ENCODE data around the gene CRADD. TPM values are rescaled to one million over a fixed set of nuclear protein-coding genes. Genes with fewer than 3 reads are reported as not detected.

Gene CRADD
- total RNA-seq, 1 donor from 2014 or later = 41.2 TPM

- Mint-ChIP-seq H3K27ac (no peak overlapping the region), H3K27me3 (ENCODE audit: insufficient read depth, low read depth) (no peaks in the 10 kb centered on the region), H3K4me1 (peaks cover 6% of the 10 kb centered on the region), H3K9me3 (peaks cover 5% of the 10 kb centered on the region), H3K36me3 (no peaks in the 10 kb centered on the region), H3K4me3 (no peak overlapping the region)
- Histone ChIP-seq H4K20me1 (ENCODE audit: low read depth) (no peaks in the 10 kb centered on the region), H2AFZ (replicated peaks) (no peak overlapping the region), H3K27me3 (no peaks in the 10 kb centered on the region), H3K4me3 (no peak overlapping the region), H3K27ac (no peak overlapping the region), H3K4me1 (no peaks in the 10 kb centered on the region), H3K9me3 (ENCODE audit: low read depth) (no peaks in the 10 kb centered on the region), H3K9ac (no peak overlapping the region), H3F3A (ENCODE audit: low read depth) (no peaks in the 10 kb centered on the region), H3K36me3 (no peaks in the 10 kb centered on the region), H3K79me2 (ENCODE audit: low read depth) (no peaks in the 10 kb centered on the region), H3K4me2 (no peak overlapping the region)
- DNase-seq (ENCODE audit: low spot score) = no peak
- TF ChIP-seq CTCF (IDR thresholded peaks at IDR 0.05) (no peak), EZH2phosphoT487 (IDR thresholded peaks at IDR 0.05) (no peak), EZH2 (IDR thresholded peaks at IDR 0.05) (no peak)
These were observed 6.1 kb upstream of the CRADD start for GRCh38 chr12:93671044-93671443.

- Mint-ChIP-seq H3K4me1 (peaks cover 11% of the 10 kb centered on the region), H3K4me3 (no peak overlapping the region), H3K27ac (no peak overlapping the region), H3K9me3 (peaks cover 5% of the 10 kb centered on the region), H3K27me3 (ENCODE audit: insufficient read depth, low read depth) (peaks cover 2% of the 10 kb centered on the region), H3K36me3 (no peaks in the 10 kb centered on the region)
- DNase-seq (ENCODE audit: low spot score) = no peak
- Histone ChIP-seq H2AFZ (replicated peaks) (no peak overlapping the region), H3K9ac (no peak overlapping the region), H4K20me1 (ENCODE audit: low read depth) (no peaks in the 10 kb centered on the region), H3K79me2 (ENCODE audit: low read depth) (no peaks in the 10 kb centered on the region), H3K4me3 (no peak overlapping the region), H3K27ac (no peak overlapping the region), H3F3A (ENCODE audit: low read depth) (peaks cover 9% of the 10 kb centered on the region), H3K27me3 (no peaks in the 10 kb centered on the region), H3K36me3 (no peaks in the 10 kb centered on the region), H3K9me3 (ENCODE audit: low read depth) (no peaks in the 10 kb centered on the region), H3K4me2 (no peak overlapping the region), H3K4me1 (peaks cover 3% of the 10 kb centered on the region)
- no peak for TF ChIP-seq EZH2phosphoT487 (IDR thresholded peaks at IDR 0.05)
- TF ChIP-seq CTCF (IDR thresholded peaks at IDR 0.05) = no peak
- no peak for TF ChIP-seq EZH2 (IDR thresholded peaks at IDR 0.05)
These were observed 4.1 kb upstream of the CRADD start for GRCh38 chr12:93673084-93673483.

- no peak overlapping the region for H3K4me3 Mint-ChIP-seq
- no peak overlapping the region for H3K27ac ChIP-seq
- H3K9ac ChIP-seq = no peak overlapping the region
- H3K36me3 ChIP-seq = no peaks in the 10 kb centered on the region
- no peaks in the 10 kb centered on the region for H3K79me2 ChIP-seq (ENCODE audit: low read depth)
- peaks cover 2% of the 10 kb centered on the region for H3K27me3 Mint-ChIP-seq (ENCODE audit: insufficient read depth, low read depth)
- no peak overlapping the region for H3K27ac Mint-ChIP-seq
- H3K4me1 ChIP-seq = peaks cover 11% of the 10 kb centered on the region
- peaks cover 24% of the 10 kb centered on the region for H3K4me1 Mint-ChIP-seq
- peaks cover 15% of the 10 kb centered on the region for H3F3A ChIP-seq (ENCODE audit: low read depth)
- no peak overlapping the region for H2AFZ ChIP-seq (replicated peaks)
- H3K9me3 Mint-ChIP-seq = no peaks in the 10 kb centered on the region
- TF ChIP-seq EZH2phosphoT487 (IDR thresholded peaks at IDR 0.05) (no peak), CTCF (IDR thresholded peaks at IDR 0.05) (no peak), EZH2 (IDR thresholded peaks at IDR 0.05) (no peak)
- no peaks in the 10 kb centered on the region for H3K27me3 ChIP-seq
- peaks cover 2% of the 10 kb centered on the region for H3K36me3 Mint-ChIP-seq
- H3K4me2 ChIP-seq = no peak overlapping the region
- no peak for DNase-seq (ENCODE audit: low spot score)
- H3K4me3 ChIP-seq = no peak overlapping the region
- H3K9me3 ChIP-seq (ENCODE audit: low read depth) = no peaks in the 10 kb centered on the region
- H4K20me1 ChIP-seq (ENCODE audit: low read depth) = no peaks in the 10 kb centered on the region
These were observed 2.8 kb upstream of the CRADD start for GRCh38 chr12:93674386-93674785.
